ENCODE data around the gene DIPK1B.

GRCh38 chr9:136676920-136677686, 35.3 kb upstream of the DIPK1B start:
- TF ChIP-seq CTCF (IDR thresholded peaks at IDR 0.05): no peak
- TF ChIP-seq POLR2A (IDR thresholded peaks at IDR 0.05): no peak
